HG03280 (cell line): ENCODE measurements around the gene DGKB.

Experiments
- ATAC-seq: cut with Tn5 transposase; IDR thresholded peaks from one replicate; pipeline ENCODE4 v1.9.1; 2021; ENCODE audit warnings: mild to moderate bottlenecking, moderate library complexity; ENCODE audit not compliant: unreplicated experiment

The DGKB gene

GRCh38 chr7:14861456-14861855 lies 41.1 kb downstream of the DGKB start:
- ATAC-seq, result no peak

- ATAC-seq, result no peak
Observed at GRCh38 chr7:14859267-14859666, 43.3 kb downstream of the DGKB start.

- no peak for ATAC-seq
Observed at GRCh38 chr7:14858866-14859265, 43.7 kb downstream of the DGKB start.

- no peak for ATAC-seq
Observed at GRCh38 chr7:14858410-14858809, 44.1 kb downstream of the DGKB start.

GRCh38 chr7:14855033-14855794 lies 47.3 kb downstream of the DGKB start:
- ATAC-seq, result no peak

GRCh38 chr7:14854471-14854870 lies 48.1 kb downstream of the DGKB start:
- no peak for ATAC-seq

- ATAC-seq, result no peak
Observed at GRCh38 chr7:14851610-14852009, 50.9 kb downstream of the DGKB start.

GRCh38 chr7:14850039-14850438 lies 52.5 kb downstream of the DGKB start:
- no peak for ATAC-seq

GRCh38 chr7:14846405-14846804 lies 56.1 kb downstream of the DGKB start:
- ATAC-seq, result no peak

GRCh38 chr7:14843755-14844154 lies 58.8 kb downstream of the DGKB start:
- ATAC-seq, result no peak

GRCh38 chr7:14842523-14842922 lies 60.0 kb downstream of the DGKB start:
- ATAC-seq, result no peak

- ATAC-seq, result no peak
Observed at GRCh38 chr7:14841869-14842268, 60.7 kb downstream of the DGKB start.

- no peak for ATAC-seq
Observed at GRCh38 chr7:14841086-14841485, 61.5 kb downstream of the DGKB start.

- ATAC-seq, result no peak
Observed at GRCh38 chr7:14839307-14839706, 63.2 kb downstream of the DGKB start.

- ATAC-seq, result no peak
Observed at GRCh38 chr7:14837216-14837615, 65.3 kb downstream of the DGKB start.

GRCh38 chr7:14836571-14837189 lies 65.9 kb downstream of the DGKB start:
- ATAC-seq, result no peak

GRCh38 chr7:14836006-14836405 lies 66.5 kb downstream of the DGKB start:
- no peak for ATAC-seq

- ATAC-seq, result no peak
Observed at GRCh38 chr7:14835384-14835783, 67.2 kb downstream of the DGKB start.

GRCh38 chr7:14834883-14835282 lies 67.7 kb downstream of the DGKB start:
- ATAC-seq, result no peak

- no peak for ATAC-seq
Observed at GRCh38 chr7:14834456-14834855, 68.1 kb downstream of the DGKB start.

GRCh38 chr7:14833707-14834106 lies 68.8 kb downstream of the DGKB start:
- no peak for ATAC-seq

- no peak for ATAC-seq
Observed at GRCh38 chr7:14828053-14828452, 74.5 kb downstream of the DGKB start.

GRCh38 chr7:14826426-14826825 lies 76.1 kb downstream of the DGKB start:
- no peak for ATAC-seq
